Ramos (cell line): Measurements from ENCODE around the gene KCNMA1.

Experiments used
- in situ Hi-C: fragments of 300-500 bp; cut with MboI; formaldehyde crosslinking; loops from one replicate; pipeline ENCODE4 v1.14.3; 2022; ENCODE audit warnings: low sequenced_read_pairs; ENCODE audit not compliant: unreplicated experiment

KCNMA1 gene

DNA sequence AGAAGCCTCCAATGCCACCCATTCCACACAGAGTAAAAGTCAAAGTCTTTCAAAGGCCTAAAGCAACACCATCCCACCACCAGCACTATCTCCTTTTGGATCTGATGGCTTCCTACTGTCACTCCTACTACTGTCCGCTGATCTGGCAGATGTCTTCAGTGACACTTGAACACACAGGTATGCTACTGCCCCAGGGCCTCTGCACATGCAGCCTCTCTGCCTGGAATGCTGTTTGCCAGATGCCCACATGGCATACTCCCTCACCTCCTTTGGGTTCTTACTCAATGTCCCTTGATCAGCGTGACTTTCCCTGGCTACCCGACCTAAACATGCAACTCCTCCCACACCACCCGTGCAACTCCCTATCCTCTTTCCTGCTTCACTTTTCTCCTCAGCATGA, 512.4 kb downstream of the KCNMA1 start:
- in situ Hi-C loops, result no loop called here

DNA sequence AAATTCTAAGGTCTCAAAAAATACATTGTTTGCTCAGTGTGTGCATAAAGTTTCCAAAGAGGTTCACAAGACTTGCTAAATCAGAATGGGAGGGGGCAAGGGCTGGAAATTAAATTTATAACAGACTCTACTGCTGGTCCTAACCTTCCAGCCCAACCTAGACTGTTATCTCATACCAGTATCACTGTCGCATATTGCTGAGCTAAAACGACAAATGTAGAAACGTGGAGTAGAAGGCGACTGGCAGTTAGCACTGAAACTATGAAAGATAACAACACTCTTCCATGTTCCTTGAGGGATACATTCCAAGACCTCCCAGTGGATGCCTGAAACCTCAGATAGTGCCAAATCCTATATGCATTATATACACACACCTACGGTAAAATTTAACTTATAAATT, 514.3 kb downstream of the KCNMA1 start:
- in situ Hi-C loops, result no loop called here

DNA sequence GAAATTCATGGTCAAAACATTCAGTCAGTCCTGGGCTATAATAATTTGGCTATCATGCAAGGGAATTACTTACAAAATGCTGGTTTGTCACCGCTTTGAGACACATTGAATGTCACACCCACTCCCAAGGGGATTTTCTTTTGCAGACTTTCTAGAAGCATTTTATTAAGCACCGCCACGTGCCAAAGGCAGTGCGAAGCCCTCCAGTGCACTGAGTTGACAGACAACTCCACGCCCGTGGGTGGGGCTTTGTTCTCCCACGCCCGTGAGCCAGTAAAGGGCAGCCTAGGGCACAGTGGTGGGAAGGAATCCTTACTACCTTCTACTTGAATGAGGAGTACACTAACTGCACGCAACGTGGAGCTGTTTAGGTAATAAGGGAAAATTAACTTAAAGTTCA, 515.8 kb downstream of the KCNMA1 start:
- in situ Hi-C loops, result no loop called here

DNA sequence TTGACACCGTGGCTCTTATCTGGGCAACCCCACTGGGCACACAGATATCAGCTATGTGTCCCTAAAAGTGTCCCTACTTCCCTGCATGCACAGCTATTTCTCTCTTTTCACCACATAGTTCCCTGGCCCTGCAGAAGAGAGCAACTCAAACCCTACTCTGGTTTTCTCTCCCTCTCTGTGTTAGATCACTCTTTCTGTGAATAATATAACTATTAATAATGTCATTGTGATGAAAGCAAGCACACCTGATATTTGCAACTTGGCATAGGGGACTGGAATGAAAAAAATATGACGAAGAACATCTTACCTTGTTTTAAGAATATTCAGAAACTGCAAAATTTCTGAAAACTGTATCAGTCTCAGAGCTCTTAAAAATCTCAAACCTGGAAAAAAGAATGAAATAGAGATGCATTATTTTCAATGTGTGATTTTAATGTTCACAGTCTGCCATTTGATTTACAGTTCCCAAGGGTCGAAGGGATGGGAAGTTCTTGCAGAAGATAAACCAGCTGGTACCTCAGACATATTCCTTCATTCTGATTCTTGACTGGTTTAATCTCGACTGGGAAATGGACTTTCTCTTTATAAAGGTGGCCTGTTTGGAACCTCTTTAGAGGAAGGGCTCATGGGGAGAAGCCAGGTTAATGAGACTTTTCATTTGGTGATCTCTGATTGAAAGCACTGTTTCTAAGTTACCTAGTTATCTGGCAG, 516.8 kb downstream of the KCNMA1 start:
- in situ Hi-C loops, result no loop called here

DNA sequence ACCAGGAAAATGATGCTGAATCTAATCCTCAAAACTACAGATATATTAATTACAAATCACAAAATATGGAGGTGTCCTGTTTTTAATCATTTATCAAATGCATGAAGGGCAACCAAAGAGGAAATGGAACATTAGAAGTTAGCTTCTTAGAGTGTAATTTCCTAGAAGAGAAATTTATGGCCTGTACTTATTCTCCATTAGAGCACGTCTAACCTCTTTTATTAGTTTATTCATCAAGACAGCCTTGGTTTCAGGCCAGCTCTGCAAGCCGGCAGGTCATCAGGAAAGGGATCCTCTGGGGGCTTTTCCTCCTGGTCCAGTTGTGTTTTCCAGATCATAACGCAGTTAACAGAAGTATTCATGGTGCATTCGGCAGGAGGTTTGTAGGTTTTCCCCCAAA, 517.6 kb downstream of the KCNMA1 start:
- in situ Hi-C loops, result no loop called here

DNA sequence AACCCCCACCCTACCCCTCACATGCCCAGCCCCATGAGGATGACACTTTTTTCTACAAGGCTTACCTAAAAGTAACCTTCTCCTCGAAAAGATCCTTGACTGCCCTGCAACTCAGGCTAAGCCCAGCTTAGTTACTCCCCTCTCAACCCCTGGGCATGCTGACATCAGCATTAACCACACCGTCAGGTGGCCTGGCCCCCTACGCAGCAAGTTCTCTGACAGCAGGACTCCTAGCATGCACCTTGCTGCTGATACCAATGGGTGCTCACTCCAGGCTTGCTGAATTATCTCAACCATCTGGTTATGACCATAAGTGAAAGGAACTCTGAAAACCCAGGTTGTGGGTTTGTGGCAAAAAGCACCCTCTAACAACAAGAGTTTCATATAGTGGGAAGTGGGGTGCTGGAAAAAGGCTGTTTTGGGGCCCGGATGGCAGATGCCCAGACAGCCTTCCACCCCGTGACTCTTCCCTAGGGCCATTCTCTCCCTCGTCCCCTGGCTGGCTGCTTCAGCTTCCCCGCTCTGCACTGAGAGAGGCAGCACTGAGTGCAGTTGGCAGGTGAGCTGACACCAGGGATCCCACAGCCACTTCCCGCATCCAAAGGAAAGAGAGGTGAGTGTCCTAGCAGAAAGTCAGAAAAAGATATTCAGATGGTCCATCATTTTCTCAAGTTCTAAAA, 518.9 kb downstream of the KCNMA1 start:
- in situ Hi-C loops, result no loop called here

DNA sequence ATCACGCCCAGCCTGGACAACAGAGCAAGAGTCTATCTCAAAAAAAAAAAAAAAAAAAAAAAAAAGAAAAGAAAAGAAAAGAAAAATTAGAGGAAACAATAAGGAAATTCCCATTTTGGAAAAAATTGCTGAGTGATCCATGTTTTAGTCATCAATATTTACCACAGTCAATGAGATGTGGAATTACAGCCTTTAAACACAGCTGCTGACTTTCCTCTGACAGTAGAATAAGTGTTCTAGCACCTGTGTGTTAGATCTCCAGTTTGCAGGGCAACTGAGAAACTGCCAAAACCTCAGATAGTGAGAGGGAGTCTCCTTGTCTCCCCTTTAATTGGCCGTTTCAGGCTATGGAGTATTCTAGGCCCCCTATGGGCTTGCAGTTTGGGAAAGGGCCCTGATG, 520.1 kb downstream of the KCNMA1 start:
- in situ Hi-C loops, result no loop called here

DNA sequence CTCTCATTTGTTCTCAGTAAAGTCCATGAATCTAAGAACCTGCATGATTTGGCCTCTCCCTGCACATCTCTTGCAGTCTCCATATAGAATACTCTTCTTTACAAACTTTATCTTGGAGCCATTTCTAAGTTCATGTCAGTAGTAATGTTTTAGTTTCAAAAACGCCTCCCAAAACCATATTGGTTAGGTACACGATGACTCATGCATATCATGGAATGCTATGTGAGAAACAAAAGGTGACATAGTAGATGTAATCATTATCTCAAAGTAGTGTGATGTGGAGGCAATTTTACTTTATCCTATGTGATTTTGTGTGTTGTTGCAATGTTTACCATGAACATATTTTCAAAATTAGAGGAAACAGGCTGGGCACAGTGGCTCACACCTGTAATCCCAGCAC, 520.7 kb downstream of the KCNMA1 start:
- in situ Hi-C loops, result no loop called here

DNA sequence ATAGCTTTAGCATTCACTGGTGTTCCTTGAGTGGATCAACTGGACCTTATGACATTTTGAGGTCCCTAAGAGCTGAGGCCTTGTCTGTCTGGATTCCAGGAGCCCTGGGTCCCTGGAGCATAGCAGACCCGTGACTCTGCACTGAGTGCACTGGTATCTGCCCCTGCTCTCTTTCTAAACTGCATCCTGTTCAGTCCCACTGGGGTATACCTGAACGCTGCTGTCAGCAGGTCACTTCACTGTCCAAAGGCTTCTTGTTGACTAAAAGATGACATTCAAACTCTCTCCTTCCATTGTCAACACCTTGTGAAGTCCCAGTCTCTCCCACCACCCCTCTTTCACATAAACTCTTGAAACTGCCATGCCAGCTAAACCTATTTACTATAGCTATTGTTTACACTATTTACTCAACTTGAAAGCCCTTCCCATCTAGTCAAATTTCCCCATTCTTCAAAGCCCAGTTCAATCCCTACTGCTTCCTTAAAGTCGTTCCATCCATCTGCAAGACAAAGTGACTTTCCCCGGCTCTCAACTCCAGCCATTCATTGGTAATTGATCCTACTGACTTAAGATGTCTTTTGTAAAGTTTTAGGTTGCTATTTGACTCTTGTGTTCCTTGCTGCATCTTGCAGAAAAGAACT, 523.3 kb downstream of the KCNMA1 start:
- in situ Hi-C loops, result no loop called here

DNA sequence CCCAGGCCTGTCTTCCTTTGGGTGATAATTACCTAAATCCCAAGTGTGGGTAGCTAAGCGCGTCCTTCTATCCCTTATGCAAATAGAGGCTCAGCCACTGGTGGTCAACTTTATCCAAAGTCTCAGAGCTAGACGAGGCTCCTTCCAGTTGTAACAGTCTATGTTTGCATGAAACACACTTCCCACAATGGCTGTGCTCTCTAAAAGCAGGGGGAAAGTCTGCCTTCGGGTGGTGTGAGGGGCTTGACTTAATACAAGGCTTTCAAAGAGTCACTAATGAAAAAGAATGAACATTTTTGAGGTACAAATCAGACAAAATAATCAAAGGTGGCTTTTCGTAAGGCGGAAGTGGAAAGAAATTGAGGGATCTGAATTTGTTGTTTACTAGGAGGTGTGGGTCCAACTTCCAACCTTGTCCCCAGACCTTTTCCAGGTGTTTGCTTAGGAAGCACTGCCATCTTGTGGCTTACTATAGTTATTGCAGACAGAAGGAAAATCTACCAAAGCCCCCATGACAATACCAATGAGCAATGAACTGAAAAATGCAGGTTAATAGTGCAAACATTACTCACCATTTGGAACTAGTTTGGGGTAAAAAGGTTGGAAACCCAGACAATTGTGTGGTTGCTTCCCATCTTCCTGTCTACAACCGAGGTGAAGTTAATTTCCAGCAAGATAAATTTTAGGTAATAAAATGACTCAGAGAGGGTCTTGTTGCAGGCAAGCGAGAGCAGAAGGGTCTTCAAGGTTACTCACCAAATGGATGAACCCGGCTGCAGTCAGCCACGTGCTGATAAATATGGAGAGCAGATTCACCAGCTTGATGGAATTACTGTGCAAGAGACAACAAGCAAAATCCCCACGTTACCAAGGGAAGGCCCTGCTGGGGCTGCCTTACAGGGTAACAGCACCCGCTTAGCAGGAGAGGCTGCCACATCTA, 525.7 kb downstream of the KCNMA1 start:
- in situ Hi-C loops, result no loop called here

DNA sequence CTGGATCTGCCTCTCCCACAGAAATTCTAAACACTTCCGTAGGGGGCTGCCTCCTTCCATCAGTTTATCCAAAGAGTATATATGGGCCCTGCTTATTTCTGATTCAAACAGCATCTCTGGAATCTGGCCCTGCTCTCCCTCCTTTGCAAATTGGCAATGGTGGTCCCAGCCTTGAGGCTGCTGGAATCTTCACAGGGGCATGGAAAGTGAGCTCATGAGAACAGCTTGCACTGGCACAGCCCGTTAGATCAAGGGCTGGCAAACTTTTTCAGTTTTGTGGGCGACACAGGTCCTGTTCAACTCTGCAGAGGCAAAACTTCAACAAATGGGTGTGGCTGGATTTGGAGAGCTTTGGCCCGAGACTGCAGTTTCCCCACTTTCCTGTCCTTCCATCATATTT, 526.9 kb downstream of the KCNMA1 start:
- in situ Hi-C loops, result no loop called here

DNA sequence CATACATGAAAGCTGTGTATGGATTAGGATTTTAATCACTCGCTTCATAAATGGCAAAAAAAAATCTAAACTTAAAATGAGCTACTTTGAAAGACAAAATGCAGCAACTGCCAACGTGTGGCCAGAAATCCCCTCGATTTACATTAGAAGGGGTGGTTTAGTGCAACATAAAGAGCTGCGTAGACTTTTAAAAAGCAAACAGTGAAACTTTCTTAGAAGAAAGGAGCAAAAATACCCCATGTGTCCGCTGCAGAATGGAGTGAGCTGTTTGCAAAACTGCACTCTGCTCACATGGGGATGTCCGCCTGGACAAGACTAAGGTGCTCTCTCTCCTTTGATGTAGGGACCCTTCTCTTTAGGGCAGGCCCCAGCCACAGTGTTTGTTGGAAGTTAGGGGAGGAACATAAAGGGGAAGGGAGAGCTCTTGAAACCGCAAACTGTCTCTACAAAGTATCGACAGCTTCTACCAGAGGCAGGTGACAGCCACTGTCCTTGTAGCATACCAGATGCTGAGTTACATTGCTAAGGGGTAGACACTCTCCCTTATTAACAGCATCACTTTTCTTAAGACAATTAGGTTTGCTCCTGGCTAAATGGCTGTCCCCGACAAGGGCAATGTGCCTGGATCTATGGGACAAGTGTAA, 528.1 kb downstream of the KCNMA1 start:
- in situ Hi-C loops, result no loop called here

DNA sequence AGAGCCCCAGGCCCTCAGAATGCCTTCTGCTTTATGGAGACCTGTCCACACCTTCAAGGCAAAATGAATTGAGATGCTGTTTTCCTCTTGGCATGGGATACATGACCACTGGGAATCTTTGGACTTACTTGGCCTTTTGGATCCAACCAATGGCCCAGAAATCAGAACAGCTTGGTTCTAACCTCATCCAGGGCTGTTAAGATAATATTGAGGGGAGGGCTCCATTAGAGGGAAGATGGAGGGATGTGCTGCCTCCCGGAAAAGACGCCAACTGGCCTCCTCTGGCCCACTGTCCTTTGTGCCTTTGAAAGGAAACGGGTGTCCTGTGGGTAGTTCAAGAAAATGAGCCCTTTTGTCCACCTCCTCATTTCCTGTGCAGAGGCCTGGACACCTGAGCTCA, 530.9 kb downstream of the KCNMA1 start:
- in situ Hi-C loops, result no loop called here

DNA sequence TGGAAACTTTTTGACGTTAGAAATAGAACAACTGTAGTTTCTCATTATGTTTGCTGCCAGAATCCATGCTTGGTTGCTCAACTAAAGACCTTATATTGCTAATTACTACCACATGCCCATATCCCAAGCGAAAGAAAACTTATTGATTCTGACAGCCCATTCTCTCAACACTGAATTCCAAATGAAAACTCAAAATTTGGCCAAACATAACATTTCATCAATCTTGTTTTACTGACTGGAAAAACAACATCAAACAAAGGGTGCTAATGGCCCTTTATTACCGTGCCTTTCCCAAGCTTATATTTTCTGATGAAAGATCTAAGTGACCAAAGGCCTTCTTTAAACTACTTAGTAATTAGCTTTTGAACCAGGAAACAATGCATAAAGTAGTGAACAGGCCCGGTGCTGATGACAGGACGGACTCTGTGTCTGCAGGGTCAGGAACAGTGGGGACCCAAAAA, 531.8 kb downstream of the KCNMA1 start:
- in situ Hi-C loops, result no loop called here

DNA sequence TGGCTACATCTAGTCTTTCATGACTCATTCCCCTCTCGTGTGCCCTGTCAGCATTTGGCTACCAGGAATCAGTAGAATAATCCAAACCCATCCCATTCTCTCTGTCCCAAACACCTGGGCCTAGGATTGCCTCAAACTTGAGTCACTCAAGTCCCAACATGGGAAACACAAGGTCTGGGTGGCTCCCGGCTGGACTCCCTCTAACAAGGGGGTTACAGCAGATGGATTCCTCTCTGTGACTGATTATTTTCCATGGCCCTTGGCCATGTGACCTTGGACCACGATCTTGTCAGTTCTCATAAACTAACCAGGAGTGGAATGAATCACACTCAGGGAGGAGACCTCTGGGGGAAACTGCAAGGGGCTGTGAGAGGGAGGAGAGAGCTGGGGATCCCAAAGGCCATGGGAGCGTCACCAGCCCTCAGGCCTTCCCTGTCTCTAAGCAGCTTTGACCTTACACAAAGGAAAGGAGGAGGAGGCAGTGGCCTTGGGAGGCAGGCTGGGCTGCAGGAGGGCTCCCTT, 533.1 kb downstream of the KCNMA1 start:
- in situ Hi-C loops, result no loop called here

DNA sequence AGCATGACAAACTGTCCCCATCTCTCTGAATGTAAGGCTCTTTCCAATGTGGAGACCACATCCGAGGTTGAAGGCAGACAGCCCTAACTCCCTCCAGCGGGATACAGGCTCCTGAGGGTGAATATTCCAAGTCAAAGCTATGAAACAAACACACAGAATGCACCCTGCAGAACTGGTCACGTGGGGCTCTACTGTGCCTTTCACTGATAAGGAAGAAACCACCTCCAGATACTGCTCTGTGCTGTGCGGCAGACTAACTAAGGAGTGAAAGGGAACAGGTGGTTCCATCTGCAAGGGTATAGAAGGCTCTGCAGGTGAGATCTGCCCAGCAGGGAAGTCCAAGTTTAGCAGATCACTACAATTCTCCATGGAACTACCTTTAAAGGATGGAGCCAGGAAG, 534.4 kb downstream of the KCNMA1 start:
- in situ Hi-C loops, result no loop called here

DNA sequence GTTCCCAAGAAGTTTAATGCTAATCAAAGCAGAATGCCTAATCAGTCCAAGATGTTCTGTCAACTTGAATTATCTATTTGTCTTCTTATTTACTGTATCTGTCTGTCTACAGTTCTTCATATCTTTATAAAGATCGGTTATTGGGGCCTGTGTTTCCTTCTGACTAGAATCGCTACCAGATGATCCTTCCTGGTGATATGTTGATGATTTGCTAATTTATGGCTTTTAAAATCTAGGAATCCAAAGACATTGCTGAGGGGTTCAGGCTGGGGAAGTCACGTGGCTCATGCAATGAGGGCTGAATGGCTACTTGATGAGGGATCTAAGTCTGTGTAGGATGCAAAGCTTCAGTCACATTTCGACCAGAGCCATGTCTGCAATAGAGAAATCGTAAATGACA, 536.3 kb downstream of the KCNMA1 start:
- in situ Hi-C loops, result no loop called here

DNA sequence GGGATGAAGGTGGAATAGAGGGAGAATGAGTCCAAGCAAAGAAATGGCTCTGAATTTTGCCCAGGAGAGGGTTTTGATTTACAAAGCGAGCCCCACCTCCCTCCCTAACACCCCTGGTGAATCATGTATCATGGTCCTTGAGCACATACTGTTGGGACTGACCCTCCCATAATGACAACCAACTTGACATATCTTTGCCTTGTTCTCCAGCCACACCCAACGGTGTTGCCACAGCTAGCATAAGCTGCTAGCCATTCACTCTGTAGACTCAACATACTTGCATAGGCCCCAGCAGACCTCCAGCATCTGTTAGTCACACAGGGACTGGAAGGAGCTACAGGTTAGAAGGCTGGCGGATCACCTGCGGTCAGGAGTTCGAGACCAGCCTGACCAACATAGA, 538.5 kb downstream of the KCNMA1 start:
- in situ Hi-C loops, result no loop called here

DNA sequence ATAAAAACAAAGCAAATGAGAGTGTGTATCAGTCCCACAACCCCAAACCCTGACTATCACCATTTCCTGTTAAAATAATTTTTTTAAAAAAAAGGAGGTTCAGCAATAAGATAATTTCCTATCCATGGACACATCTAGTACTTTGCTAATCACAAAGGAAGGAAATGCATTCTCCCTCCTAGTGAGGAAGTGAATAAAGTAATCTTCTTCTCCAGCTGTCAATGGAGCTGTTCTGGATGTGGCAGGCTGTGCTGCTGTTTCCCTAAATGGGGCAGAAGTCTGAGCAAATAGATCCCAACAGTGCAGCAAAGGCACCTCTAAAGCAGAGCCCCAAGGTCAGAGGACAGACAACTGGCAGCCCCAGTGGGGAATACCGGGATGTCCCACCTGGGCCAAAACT, 540.0 kb downstream of the KCNMA1 start:
- in situ Hi-C loops, result no loop called here

DNA sequence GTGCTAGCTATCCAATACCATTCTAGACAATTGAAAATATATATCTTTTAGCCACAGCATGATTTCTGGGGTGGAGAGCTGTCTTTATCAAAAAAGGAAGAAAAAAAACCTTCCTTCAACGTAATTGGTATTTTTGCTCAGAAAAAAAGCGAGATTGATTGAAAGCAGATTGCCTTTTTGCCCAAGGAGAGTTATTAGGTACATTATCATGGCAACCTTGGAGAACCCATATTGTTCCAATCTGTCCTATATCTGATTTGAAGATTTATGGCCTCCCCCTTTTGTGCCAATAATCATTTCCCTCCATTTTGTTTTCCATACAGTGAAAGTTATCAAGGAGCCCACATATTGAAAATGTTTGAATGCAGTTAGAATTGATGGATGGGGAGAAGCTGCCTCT, 544.5 kb downstream of the KCNMA1 start:
- in situ Hi-C loops, result no loop called here
